Measurements from ENCODE around the gene BYSL.

DNA sequence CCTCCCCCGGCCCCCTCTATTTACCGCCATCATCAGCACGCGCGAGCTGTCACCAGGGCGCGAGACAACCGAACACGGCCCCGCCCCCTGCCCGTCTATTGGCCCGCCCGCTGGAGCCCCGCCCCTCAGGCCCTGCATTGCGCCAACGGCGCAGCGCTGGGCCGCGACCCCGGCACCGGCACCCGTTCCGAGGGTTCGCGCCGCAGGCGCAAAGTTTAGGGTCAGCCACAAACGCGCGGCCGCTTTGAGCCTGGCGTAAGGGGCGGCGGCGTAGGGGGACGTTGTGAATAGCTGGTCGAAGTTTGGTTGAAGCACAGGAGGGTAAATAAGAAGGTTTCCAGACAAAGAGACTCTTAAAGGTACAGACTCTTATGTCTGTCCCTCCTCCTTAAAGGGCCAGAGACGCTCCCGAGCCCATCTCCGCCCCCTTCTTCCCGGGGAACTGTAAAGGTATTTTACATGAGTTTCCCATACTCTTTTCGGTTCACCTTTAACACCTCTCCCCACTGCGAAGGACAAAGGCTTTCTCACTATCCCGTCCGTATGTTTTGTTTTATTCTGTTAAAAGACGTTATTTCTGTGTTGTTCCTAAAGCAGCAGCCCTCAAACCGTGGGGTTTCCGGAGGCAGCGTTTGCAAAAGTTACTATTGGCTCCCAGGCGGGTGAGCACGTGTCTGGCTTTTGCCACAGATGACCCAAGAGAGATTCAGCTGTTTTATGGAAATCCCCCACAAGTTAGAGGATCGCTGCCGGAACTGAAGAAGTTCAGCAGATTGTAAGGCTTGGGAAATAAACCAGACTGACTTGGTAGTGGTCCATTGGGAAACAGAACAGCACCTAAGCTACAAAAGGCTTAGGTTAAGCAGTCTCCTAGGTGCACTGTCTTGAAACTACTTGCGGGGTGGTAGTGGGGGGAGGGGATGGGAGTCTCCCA, 25.7 kb upstream of the BYSL start, which contains the start of gene USP49:
- TF ChIP-seq, protein P1, sequence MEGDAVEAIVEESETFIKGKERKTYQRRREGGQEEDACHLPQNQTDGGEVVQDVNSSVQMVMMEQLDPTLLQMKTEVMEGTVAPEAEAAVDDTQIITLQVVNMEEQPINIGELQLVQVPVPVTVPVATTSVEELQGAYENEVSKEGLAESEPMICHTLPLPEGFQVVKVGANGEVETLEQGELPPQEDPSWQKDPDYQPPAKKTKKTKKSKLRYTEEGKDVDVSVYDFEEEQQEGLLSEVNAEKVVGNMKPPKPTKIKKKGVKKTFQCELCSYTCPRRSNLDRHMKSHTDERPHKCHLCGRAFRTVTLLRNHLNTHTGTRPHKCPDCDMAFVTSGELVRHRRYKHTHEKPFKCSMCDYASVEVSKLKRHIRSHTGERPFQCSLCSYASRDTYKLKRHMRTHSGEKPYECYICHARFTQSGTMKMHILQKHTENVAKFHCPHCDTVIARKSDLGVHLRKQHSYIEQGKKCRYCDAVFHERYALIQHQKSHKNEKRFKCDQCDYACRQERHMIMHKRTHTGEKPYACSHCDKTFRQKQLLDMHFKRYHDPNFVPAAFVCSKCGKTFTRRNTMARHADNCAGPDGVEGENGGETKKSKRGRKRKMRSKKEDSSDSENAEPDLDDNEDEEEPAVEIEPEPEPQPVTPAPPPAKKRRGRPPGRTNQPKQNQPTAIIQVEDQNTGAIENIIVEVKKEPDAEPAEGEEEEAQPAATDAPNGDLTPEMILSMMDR (IDR thresholded peaks at IDR 0.05): no peak
- peak in 1 of 2 donors; percentile 23 for TF ChIP-seq POLR2A (IDR thresholded peaks at IDR 0.05)
